Caco-2 (cell line): ENCODE results near the gene KLF17. TPM values are rescaled to one million over a fixed set of nuclear protein-coding genes. Genes with fewer than 3 reads are reported as not detected.

Experiments
- BruUV-seq: library from RNA; stranded (reverse); fragments of 400-500 nt; replicated peaks from 2 replicates; lab custom pipeline; 2021; lab: Mats Ljungman, UMichigan
- CTCF ChIA-PET: fragments of 300-600 bp; sonication (Branson Sonifier 250); formaldehyde crosslinking; loops from one replicate; lab custom pipeline; 2022; ENCODE audit warnings: antibody characterized with exemption; lab: Charles Lee
- POLR2A ChIA-PET: fragments of 300-600 bp; sonication (Branson Sonifier 250); formaldehyde crosslinking; loops from one replicate; lab custom pipeline; 2022; ENCODE audit warnings: antibody characterized with exemption; lab: Charles Lee
- DNase-seq, 2 experiments: peaks; one replicate each; pipeline versions ENCODE4 v3.0.0 to v3.0.0-alpha.2; 2020 to 2022
- H3K27me3 ChIP-seq: replicated peaks from 2 replicates; pipeline ENCODE4 v1.6.0; 2011; ENCODE audit warnings: low read length; ENCODE audit not compliant: control insufficient read depth, insufficient read depth
- H3K36me3 ChIP-seq: 2 replicates; pipeline ENCODE4 v1.5.1; 2011; ENCODE audit warnings: low read length; ENCODE audit not compliant: control insufficient read depth, insufficient read depth
- H3K4me1 ChIP-seq: fragments of 250-450 bp; sonication (Bioruptor Pico); 2 replicates; pipeline ENCODE4 v1.5.1; 2020; ENCODE audit warnings: mild to moderate bottlenecking
- H3K4me3 ChIP-seq: 2 replicates; pipeline ENCODE4 v1.5.1; 2011; ENCODE audit warnings: low read depth, mild to moderate bottlenecking, control low read depth, low read length
- H3K9me3 ChIP-seq: fragments of 250-450 bp; sonication (Bioruptor Pico); 2 replicates; pipeline ENCODE4 v1.5.1; 2020; ENCODE audit warnings: mild to moderate bottlenecking, moderate library complexity
- H3K27ac Mint-ChIP-seq: one replicate; pipeline ENCODE4 v1.8.0; 2022; ENCODE audit warnings: mixed read lengths; ENCODE audit not compliant: unreplicated experiment
- H3K27me3 Mint-ChIP-seq: one replicate; pipeline ENCODE4 v1.8.0; 2022; ENCODE audit warnings: mixed read lengths; ENCODE audit not compliant: insufficient read depth, unreplicated experiment
- H3K36me3 Mint-ChIP-seq: one replicate; pipeline ENCODE4 v1.8.0; 2022; ENCODE audit warnings: mild to moderate bottlenecking, mixed read lengths; ENCODE audit not compliant: insufficient read depth, unreplicated experiment
- H3K4me1 Mint-ChIP-seq: one replicate; pipeline ENCODE4 v1.8.0; 2022; ENCODE audit warnings: low read depth, mixed read lengths; ENCODE audit not compliant: unreplicated experiment
- H3K4me3 Mint-ChIP-seq: one replicate; pipeline ENCODE4 v1.8.0; 2022; ENCODE audit warnings: mild to moderate bottlenecking, moderate library complexity, mixed read lengths; ENCODE audit not compliant: unreplicated experiment
- H3K9me3 Mint-ChIP-seq: one replicate; pipeline ENCODE4 v1.8.0; 2022; ENCODE audit warnings: mixed read lengths; ENCODE audit not compliant: unreplicated experiment
- CTCF ChIP-seq, 2 experiments: fragments of 200-600 bp in 1 of 2; IDR thresholded peaks; 1 replicate in 1 of 2; 2 replicates in 1 of 2; pipeline versions ENCODE4 v1.5.1 to v1.8.0; 2011 to 2022; ENCODE audit warnings: antibody characterized with exemption in 1 of 2, control low read depth in 1 of 2, inconsistent platforms in 1 of 2, low read depth in 1 of 2, low read length in 1 of 2, mild to moderate bottlenecking in 1 of 2, moderate library complexity in 1 of 2; ENCODE audit not compliant: insufficient read depth in 1 of 2, severe bottlenecking in 1 of 2, unreplicated experiment in 1 of 2
- intact Hi-C: fragments of 100-400 bp; cut with micrococcal nuclease; formaldehyde crosslinking; loops from one replicate; pipeline ENCODE4 v1.10.0; 2022; ENCODE audit not compliant: unreplicated experiment
- total RNA-seq: library from RNA; stranded (reverse); gene quantifications from 2 replicates; pipeline ENCODE4 v1.2.3, GENCODE V29; 2022

The KLF17 gene
- total RNA-seq, 1 experiment from 2014 or later: not detected

DNA sequence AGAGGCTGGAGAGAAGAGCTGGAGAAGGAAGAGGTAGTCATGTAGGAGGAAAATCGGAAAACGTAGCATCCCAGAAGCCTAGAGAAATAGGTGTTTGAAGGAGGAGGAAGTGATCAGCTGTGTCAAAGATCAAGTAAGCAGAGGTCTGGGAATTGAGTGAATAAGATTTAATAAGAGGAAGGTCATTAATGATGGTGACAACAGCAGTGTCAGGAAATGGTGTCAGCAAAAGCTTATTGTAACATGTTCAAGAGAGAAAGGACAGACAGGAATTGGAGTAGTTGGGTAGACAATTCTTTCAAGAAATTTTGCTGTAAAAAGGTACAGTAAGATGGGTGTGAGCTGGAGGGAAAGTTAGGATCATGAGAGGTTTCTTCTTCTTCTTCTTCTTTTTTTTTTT, 45.8 kb upstream of the KLF17 start:
- DNase-seq: no peak
- H3K4me3 Mint-ChIP-seq: no peak overlapping the region
- H3K27me3 Mint-ChIP-seq: peaks cover 12% of the 10 kb centered on the region
- H3K4me1 ChIP-seq: no peaks in the 10 kb centered on the region
- H3K36me3 Mint-ChIP-seq: no peaks in the 10 kb centered on the region
- no peaks in the 10 kb centered on the region for H3K9me3 ChIP-seq
- H3K4me3 ChIP-seq: no peak overlapping the region
- intact Hi-C loops: no loop called here
- H3K27me3 ChIP-seq: no peaks in the 10 kb centered on the region
- H3K27ac Mint-ChIP-seq: no peak overlapping the region
- no peaks in the 10 kb centered on the region for H3K36me3 ChIP-seq
- TF ChIP-seq CTCF (IDR thresholded peaks at IDR 0.05; ENCODE audit: insufficient read depth in 1 of 2, low read depth in 1 of 2, low read length in 1 of 2, severe bottlenecking in 1 of 2, unreplicated experiment in 1 of 2): no peak
- no peaks in the 10 kb centered on the region for H3K4me1 Mint-ChIP-seq
- POLR2A ChIA-PET: no interaction called here
- CTCF ChIA-PET: no interaction called here
- no peaks in the 10 kb centered on the region for H3K9me3 Mint-ChIP-seq
- BruUV-seq: no TSS peak

GRCh38 chr1:44073528-44073927, 45.1 kb upstream of the KLF17 start:
- no peak for DNase-seq
- H3K4me1 ChIP-seq: no peaks in the 10 kb centered on the region
- H3K9me3 ChIP-seq: no peaks in the 10 kb centered on the region
- no peaks in the 10 kb centered on the region for H3K27me3 ChIP-seq
- Mint-ChIP-seq H3K27ac (no peak overlapping the region), H3K36me3 (no peaks in the 10 kb centered on the region), H3K4me3 (no peak overlapping the region), H3K4me1 (no peaks in the 10 kb centered on the region), H3K9me3 (no peaks in the 10 kb centered on the region), H3K27me3 (peaks cover 12% of the 10 kb centered on the region)
- no peak overlapping the region for H3K4me3 ChIP-seq
- H3K36me3 ChIP-seq: no peaks in the 10 kb centered on the region
- intact Hi-C loops: no loop called here
- CTCF ChIA-PET: no interaction called here
- no peak for TF ChIP-seq CTCF (IDR thresholded peaks at IDR 0.05; ENCODE audit: insufficient read depth in 1 of 2, low read depth in 1 of 2, low read length in 1 of 2, severe bottlenecking in 1 of 2, unreplicated experiment in 1 of 2)
- no TSS peak for BruUV-seq
- POLR2A ChIA-PET: no interaction called here

DNA sequence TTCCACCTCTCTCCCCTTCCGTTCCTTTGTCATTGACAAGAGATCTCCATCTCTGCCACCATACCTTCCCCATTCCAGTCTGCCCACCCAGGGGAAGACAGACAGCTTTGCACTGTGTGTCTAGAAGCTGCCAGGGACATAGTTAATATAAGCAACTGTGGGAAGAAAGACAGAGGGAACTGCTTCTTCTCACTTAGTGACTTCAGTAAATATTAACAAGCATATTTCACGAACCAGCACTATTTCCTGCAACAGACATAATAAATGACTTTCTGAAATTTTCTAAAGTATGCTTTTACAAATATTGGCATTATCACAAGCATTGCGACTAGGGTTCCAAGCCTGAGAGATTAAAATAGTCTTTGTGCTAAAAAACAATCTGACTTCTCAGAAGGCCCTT, 44.2 kb upstream of the KLF17 start:
- no peaks in the 10 kb centered on the region for H3K9me3 Mint-ChIP-seq
- no peaks in the 10 kb centered on the region for H3K27me3 ChIP-seq
- no peaks in the 10 kb centered on the region for H3K9me3 ChIP-seq
- no peaks in the 10 kb centered on the region for H3K4me1 ChIP-seq
- no peak overlapping the region for H3K4me3 ChIP-seq
- DNase-seq: no peak
- H3K36me3 ChIP-seq: no peaks in the 10 kb centered on the region
- ChIA-PET CTCF (no interaction called here), POLR2A (no interaction called here)
- H3K36me3 Mint-ChIP-seq: no peaks in the 10 kb centered on the region
- H3K4me3 Mint-ChIP-seq: no peak overlapping the region
- intact Hi-C loops: no loop called here
- H3K27ac Mint-ChIP-seq: no peak overlapping the region
- no TSS peak for BruUV-seq
- no peak for TF ChIP-seq CTCF (IDR thresholded peaks at IDR 0.05; ENCODE audit: insufficient read depth in 1 of 2, low read depth in 1 of 2, low read length in 1 of 2, severe bottlenecking in 1 of 2, unreplicated experiment in 1 of 2)
- peaks cover 10% of the 10 kb centered on the region for H3K27me3 Mint-ChIP-seq
- no peaks in the 10 kb centered on the region for H3K4me1 Mint-ChIP-seq
